HCT116 (cell line): ENCODE data around the gene CD27. TPM values are rescaled to one million over a fixed set of nuclear protein-coding genes. Genes with fewer than 3 reads are reported as not detected.

Experiments
- ATAC-seq: fragments of 200-7000 bp; cut with Tn5 transposase; 2 replicates; pipeline ENCODE4 v1.9.1; 2020; ENCODE audit warnings: mild to moderate bottlenecking, moderate library complexity
- BruUV-seq: library from RNA; stranded (reverse); fragments of 400-500 nt; replicated peaks from 2 replicates; lab custom pipeline; 2021; lab: Mats Ljungman, UMichigan
- CTCF ChIA-PET: fragments of 300-600 bp; sonication (Branson Sonifier 250); formaldehyde crosslinking; loops from one replicate; lab custom pipeline; 2021; ENCODE audit warnings: antibody characterized with exemption; lab: Charles Lee
- POLR2A ChIA-PET: fragments of 300-600, 350-600 bp; sonication (Branson Sonifier 250); formaldehyde crosslinking; loops from one replicate; lab custom pipeline; 2021; ENCODE audit warnings: antibody characterized with exemption; lab: Charles Lee
- RAD21 ChIA-PET, 2 experiments: fragments of 300-600 bp; sonication (Branson Sonifier 250); formaldehyde crosslinking; loops; one replicate each; lab custom pipeline; 2023; ENCODE audit warnings: low total read pairs in 2 of 2; ENCODE audit not compliant: uncharacterized antibody in 2 of 2, unreplicated experiment in 2 of 2, low non-redundant PET in 1 of 2; lab: Charles Lee
- DNase-seq: peaks from one replicate; pipeline ENCODE4 v3.0.0-alpha.2; 2010; ENCODE audit warnings: low read depth, low spot score
- H2AFZ ChIP-seq: fragments of 200-600 bp; shearing (Covaris generic), sonication (generic); 2 replicates; pipeline ENCODE4 v1.6.1; 2017; ENCODE audit warnings: low read depth, mixed run types, mixed read lengths, antibody characterized with exemption, low read length; ENCODE audit not compliant: poor library complexity, severe bottlenecking
- H3K27ac ChIP-seq: 2 replicates; pipeline ENCODE4 v1.5.1; 2012; ENCODE audit warnings: low read depth, low read length
- H3K27me3 ChIP-seq: fragments of 200-600 bp; sonication (generic); 2 replicates; pipeline ENCODE4 v1.6.1; 2016; ENCODE audit warnings: mixed run types, low read length, mixed read lengths; ENCODE audit not compliant: insufficient read depth
- H3K36me3 ChIP-seq, 2 experiments: fragments of 200-500 bp in 1 of 2; fragments of 200-600 bp in 1 of 2; sonication (Bioruptor generic) in 1 of 2; sonication (generic) in 1 of 2; 2 replicates each; pipeline versions ENCODE4 v1.5.1 to v1.6.1; 2014 to 2016; ENCODE audit warnings: low read length in 2 of 2, inconsistent platforms in 1 of 2, mixed read lengths in 1 of 2, mixed run types in 1 of 2; ENCODE audit not compliant: insufficient read depth in 2 of 2, control insufficient read depth in 1 of 2
- H3K4me1 ChIP-seq, 2 experiments: fragments of 200-600 bp in 1 of 2; sonication (generic) in 1 of 2; 2 replicates each; pipeline versions ENCODE4 v1.5.1 to v1.6.1; 2012 to 2017; ENCODE audit warnings: low read length in 2 of 2, inconsistent platforms in 1 of 2, mild to moderate bottlenecking in 1 of 2, mixed read lengths in 1 of 2, mixed run types in 1 of 2, moderate library complexity in 1 of 2; ENCODE audit not compliant: insufficient read depth in 2 of 2, control insufficient read depth in 1 of 2
- H3K4me2 ChIP-seq: fragments of 200-600 bp; sonication (generic); 2 replicates; pipeline ENCODE4 v1.6.1; 2017; ENCODE audit warnings: mixed run types, low read length, mixed read lengths
- H3K4me3 ChIP-seq, 2 experiments: fragments of 200-600 bp in 1 of 2; sonication (generic) in 1 of 2; replicated peaks in 1 of 2; 2 replicates each; pipeline ENCODE4 v1.5.1; 2011 to 2016; ENCODE audit warnings: low read length in 2 of 2, control low read depth in 1 of 2, low read depth in 1 of 2, mild to moderate bottlenecking in 1 of 2, mixed read lengths in 1 of 2, mixed run types in 1 of 2
- H3K79me2 ChIP-seq: fragments of 200-600 bp; sonication (generic); 2 replicates; pipeline ENCODE4 v1.6.1; 2017; ENCODE audit warnings: mild to moderate bottlenecking, mixed run types, low read length, moderate library complexity, mixed read lengths; ENCODE audit not compliant: insufficient read depth
- H3K9ac ChIP-seq: fragments of 200-600 bp; sonication (generic); 2 replicates; pipeline ENCODE4 v1.6.1; 2016; ENCODE audit warnings: low read length, mixed read lengths
- H3K9me2 ChIP-seq: fragments of 200-600 bp; sonication (generic), shearing (Covaris generic); 2 replicates; pipeline ENCODE4 v1.6.1; 2017; ENCODE audit warnings: mixed run types, mild to moderate bottlenecking, moderate library complexity; ENCODE audit not compliant: insufficient read depth
- H3K9me3 ChIP-seq, 2 experiments: fragments of 200-500 bp in 1 of 2; fragments of 200-600 bp in 1 of 2; sonication (Bioruptor generic) in 1 of 2; sonication (generic) in 1 of 2; 2 replicates each; pipeline ENCODE4 v1.6.1; 2014 to 2017; ENCODE audit warnings: low read length in 2 of 2, mixed read lengths in 2 of 2, inconsistent platforms in 1 of 2, low read depth in 1 of 2, mild to moderate bottlenecking in 1 of 2, mixed run types in 1 of 2, moderate library complexity in 1 of 2; ENCODE audit not compliant: control insufficient read depth in 1 of 2, insufficient read depth in 1 of 2
- H4K20me1 ChIP-seq: fragments of 200-600 bp; sonication (generic), shearing (Covaris generic); 2 replicates; pipeline ENCODE4 v1.6.1; 2017; ENCODE audit warnings: mixed run types, mild to moderate bottlenecking, moderate library complexity; ENCODE audit not compliant: insufficient read depth
- ATF3 ChIP-seq: IDR thresholded peaks from 2 replicates; pipeline ENCODE4 v1.6.1; 2012
- CTCF ChIP-seq, 3 experiments: fragments of 200-600 bp in 1 of 3; sonication (generic) in 1 of 3; IDR thresholded peaks in 2 of 3; conservative IDR thresholded peaks in 1 of 3; 2 replicates each; pipeline ENCODE4 v1.5.1; 2012 to 2017; ENCODE audit warnings: low read depth in 2 of 3, low read length in 2 of 3, antibody characterized with exemption in 1 of 3, borderline replicate concordance in 1 of 3, control low read depth in 1 of 3, mild to moderate bottlenecking in 1 of 3, mixed read lengths in 1 of 3, mixed run types in 1 of 3, moderate library complexity in 1 of 3; ENCODE audit not compliant: insufficient read depth in 1 of 3
- EGR1 ChIP-seq: IDR thresholded peaks from 2 replicates; pipeline ENCODE4 v1.6.1; 2012; ENCODE audit warnings: low read depth
- ELF1 ChIP-seq: IDR thresholded peaks from 2 replicates; pipeline ENCODE4 v1.6.1; 2012; ENCODE audit warnings: low read depth, borderline replicate concordance
- EZH2 ChIP-seq: fragments of 200-600 bp; sonication (generic); IDR thresholded peaks from 2 replicates; pipeline ENCODE4 v1.6.1; 2017; ENCODE audit warnings: antibody characterized with exemption, mixed run types
- EZH2phosphoT487 ChIP-seq: fragments of 200-600 bp; IDR thresholded peaks from 2 replicates; pipeline ENCODE4 v1.6.1; 2018; ENCODE audit warnings: antibody characterized with exemption, borderline replicate concordance
- FOSL1 ChIP-seq: IDR thresholded peaks from 2 replicates; pipeline ENCODE4 v1.6.1; 2012; ENCODE audit warnings: low read depth
- JUND ChIP-seq: IDR thresholded peaks from 2 replicates; pipeline ENCODE4 v1.6.1; 2012
- POLR2A ChIP-seq: IDR thresholded peaks from 2 replicates; pipeline ENCODE4 v1.7.0; 2011; ENCODE audit warnings: borderline replicate concordance; ENCODE audit not compliant: insufficient read depth, insufficient read length; ENCODE audit errors: extremely low read depth
- RAD21 ChIP-seq: IDR thresholded peaks from 2 replicates; pipeline ENCODE4 v1.6.1; 2012; ENCODE audit warnings: low read depth, mild to moderate bottlenecking
- REST ChIP-seq: IDR thresholded peaks from 2 replicates; pipeline ENCODE4 v1.6.1; 2012; ENCODE audit warnings: low read depth
- SIN3A ChIP-seq: IDR thresholded peaks from 2 replicates; pipeline ENCODE4 v1.6.1; 2012; ENCODE audit warnings: low read depth
- SP1 ChIP-seq: IDR thresholded peaks from 2 replicates; pipeline ENCODE4 v1.6.1; 2012; ENCODE audit warnings: low read depth
- SRF ChIP-seq: IDR thresholded peaks from 2 replicates; pipeline ENCODE4 v1.6.1; 2012; ENCODE audit warnings: low read depth
- TCF7L2 ChIP-seq: IDR thresholded peaks from 2 replicates; pipeline ENCODE4 v1.7.0; 2011; ENCODE audit warnings: borderline replicate concordance, inconsistent platforms; ENCODE audit not compliant: insufficient read depth, insufficient read length; ENCODE audit errors: extremely low read depth
- YY1 ChIP-seq: IDR thresholded peaks from 2 replicates; pipeline ENCODE4 v1.6.1; 2011; ENCODE audit warnings: low read length, low read depth, moderate library complexity, mild to moderate bottlenecking; ENCODE audit not compliant: insufficient replicate concordance; ENCODE audit errors: extremely low read depth
- ZBTB33 ChIP-seq: IDR thresholded peaks from 2 replicates; pipeline ENCODE4 v1.6.1; 2011; ENCODE audit warnings: mild to moderate bottlenecking, low read length, moderate library complexity; ENCODE audit not compliant: insufficient replicate concordance; ENCODE audit errors: extremely low read depth
- ZFX ChIP-seq: fragments of 450-650 bp; IDR thresholded peaks from 2 replicates; pipeline ENCODE4 v1.6.1; 2017
- ZNF274 ChIP-seq: fragments of 200-500 bp; sonication (Bioruptor generic); IDR thresholded peaks from 2 replicates; pipeline ENCODE4 v1.6.1; 2014; ENCODE audit warnings: mild to moderate bottlenecking, low read depth, low read length, inconsistent platforms
- intact Hi-C: fragments of 100-400 bp; cut with micrococcal nuclease; formaldehyde crosslinking; loops from 2 replicates; pipeline ENCODE4 v1.10.0; 2022
- total RNA-seq: library from RNA; stranded (reverse); gene quantifications from one replicate; pipeline ENCODE4 v1.2.1, GENCODE V29; 2021; ENCODE audit not compliant: unreplicated experiment

The CD27 gene
- total RNA-seq, 1 experiment from 2014 or later = 0.25 TPM

- peak; percentile 81 for ATAC-seq
- peak within 1 kb of the TSS; percentile 86 for H2AFZ ChIP-seq
- H3K27me3 ChIP-seq = no peaks in the 10 kb centered on the region
- BruUV-seq = TSS peak; percentile 92
- peak within 1 kb of the TSS; percentile 98 for H3K4me2 ChIP-seq
- ChIA-PET RAD21 (interaction anchor here in 1 of 2 experiments (0.8 kb wide), 1 partner anchor 22 kb away, joined by 3 read pairs; the partner anchor contains the start of gene VAMP1), CTCF (no interaction called here), POLR2A (interaction anchor here (1.0 to 1.2 kb wide), 5 partner anchors 11 to 451 kb away, joined by 3 to 12 read pairs (median 5); partner anchors contain the start of genes C12orf57, GAPDH, RNU7-1 and VAMP1)
- peak within 1 kb of the TSS; percentile 86 to 90 for H3K4me3 ChIP-seq
- peaks cover 16 to 32% of the 10 kb centered on the region in 2 experiments for H3K36me3 ChIP-seq
- H3K79me2 ChIP-seq = peaks cover 54% of the 10 kb centered on the region
- no peaks in the 10 kb centered on the region for H4K20me1 ChIP-seq
- H3K9ac ChIP-seq = peak within 1 kb of the TSS; percentile 98
- no peaks in the 10 kb centered on the region for H3K9me2 ChIP-seq
- H3K9me3 ChIP-seq = no peaks in the 10 kb centered on the region
- peak; percentile 87 for DNase-seq
- intact Hi-C loops = loop anchor here (2.0 kb wide), 1 partner anchor 70 kb away; no protein-coding TSS in a partner anchor
- peak within 1 kb of the TSS; percentile 97 for H3K27ac ChIP-seq
- H3K4me1 ChIP-seq = peaks cover 12 to 19% of the 10 kb centered on the region in 2 experiments
- TF ChIP-seq SIN3A = peak; percentile 71
- TF ChIP-seq JUND = no peak
- TF ChIP-seq RAD21 = no peak
- TF ChIP-seq FOSL1 = no peak
- peak; percentile 43; the same call in 1 of the 2 replicates for TF ChIP-seq ZFX
- TF ChIP-seq YY1 = peak; percentile 96
- TF ChIP-seq EZH2 = no peak
- no peak for TF ChIP-seq TCF7L2
- no peak for TF ChIP-seq REST
- no peak for TF ChIP-seq EZH2phosphoT487
- peak; percentile 59 for TF ChIP-seq ELF1
- no peak for TF ChIP-seq CTCF (IDR thresholded peaks at IDR 0.05 in 2 of 3, conservative IDR thresholded peaks at IDR 0.05 in 1 of 3; ENCODE audit: borderline replicate concordance in 1 of 3, insufficient read depth in 1 of 3, low read depth in 2 of 3, low read length in 2 of 3)
- peak; percentile 46 for TF ChIP-seq ZBTB33
- no peak for TF ChIP-seq ZNF274
- no peak for TF ChIP-seq SRF
- TF ChIP-seq EGR1 = peak; percentile 84
- peak; percentile 92 for TF ChIP-seq POLR2A
- TF ChIP-seq SP1 = peak; percentile 63
- TF ChIP-seq ATF3 = no peak
Observed at GRCh38 chr12:6492838-6493496, 48.2 kb downstream of the CD27 start, which contains the start of gene MRPL51. Gene MRPL51, minus strand, starts transcription at chr12:6493262. Its CDS starts 126 bp downstream, at chr12:6493136.
